ENCODE data around the gene DDX52.

The DDX52 gene

GRCh38 chr17:37570527-37571093, 72.6 kb downstream of the DDX52 start:
- H3K36me3 ChIP-seq (ENCODE audit: insufficient read depth, low read length) = peaks cover 53% of the 10 kb centered on the region
- H3K9ac ChIP-seq (ENCODE audit: low read length) = no peak overlapping the region
- peaks cover 3% of the 10 kb centered on the region for H3K9me3 ChIP-seq (ENCODE audit: low read length)
- H3K4me1 ChIP-seq (ENCODE audit: insufficient read depth, low read length) = no peaks in the 10 kb centered on the region
- H3K27me3 ChIP-seq (ENCODE audit: control insufficient read depth in 1 of 2, insufficient read depth in 2 of 2, low read length in 2 of 2) = no peaks in the 10 kb centered on the region
- H3K4me3 ChIP-seq (ENCODE audit: low read depth in 1 of 2, low read length in 2 of 2) = no peak overlapping the region
- no peak overlapping the region for H3K27ac ChIP-seq (ENCODE audit: low read depth, low read length)

GRCh38 chr17:37568350-37569053, 74.7 kb downstream of the DDX52 start:
- Histone ChIP-seq H3K4me3 (ENCODE audit: low read depth in 1 of 2, low read length in 2 of 2) (no peak overlapping the region), H3K27me3 (ENCODE audit: control insufficient read depth in 1 of 2, insufficient read depth in 2 of 2, low read length in 2 of 2) (no peaks in the 10 kb centered on the region), H3K9me3 (ENCODE audit: low read length) (no peaks in the 10 kb centered on the region), H3K27ac (ENCODE audit: low read depth, low read length) (no peak overlapping the region), H3K9ac (ENCODE audit: low read length) (no peak overlapping the region), H3K36me3 (ENCODE audit: insufficient read depth, low read length) (peaks cover 35% of the 10 kb centered on the region), H3K4me1 (ENCODE audit: insufficient read depth, low read length) (no peaks in the 10 kb centered on the region)

GRCh38 chr17:37567538-37567937, 75.7 kb downstream of the DDX52 start:
- H3K27me3 ChIP-seq (ENCODE audit: control insufficient read depth in 1 of 2, insufficient read depth in 2 of 2, low read length in 2 of 2) = no peaks in the 10 kb centered on the region
- H3K4me1 ChIP-seq (ENCODE audit: insufficient read depth, low read length) = no peaks in the 10 kb centered on the region
- H3K4me3 ChIP-seq (ENCODE audit: low read depth in 1 of 2, low read length in 2 of 2) = no peak overlapping the region
- H3K9ac ChIP-seq (ENCODE audit: low read length) = no peak overlapping the region
- H3K9me3 ChIP-seq (ENCODE audit: low read length) = no peaks in the 10 kb centered on the region
- peaks cover 31% of the 10 kb centered on the region for H3K36me3 ChIP-seq (ENCODE audit: insufficient read depth, low read length)
- no peak overlapping the region for H3K27ac ChIP-seq (ENCODE audit: low read depth, low read length)

- no peaks in the 10 kb centered on the region for H3K27me3 ChIP-seq (ENCODE audit: control insufficient read depth in 1 of 2, insufficient read depth in 2 of 2, low read length in 2 of 2)
- no peak overlapping the region for H3K9ac ChIP-seq (ENCODE audit: low read length)
- H3K4me3 ChIP-seq (ENCODE audit: low read depth in 1 of 2, low read length in 2 of 2) = no peak overlapping the region
- no peak overlapping the region for H3K27ac ChIP-seq (ENCODE audit: low read depth, low read length)
- H3K9me3 ChIP-seq (ENCODE audit: low read length) = no peaks in the 10 kb centered on the region
- H3K4me1 ChIP-seq (ENCODE audit: insufficient read depth, low read length) = no peaks in the 10 kb centered on the region
- peaks cover 31% of the 10 kb centered on the region for H3K36me3 ChIP-seq (ENCODE audit: insufficient read depth, low read length)
Measured at GRCh38 chr17:37567137-37567536, 76.1 kb downstream of the DDX52 start.

- Histone ChIP-seq H3K4me3 (ENCODE audit: low read depth in 1 of 2, low read length in 2 of 2) (no peak overlapping the region), H3K27me3 (ENCODE audit: control insufficient read depth in 1 of 2, insufficient read depth in 2 of 2, low read length in 2 of 2) (no peaks in the 10 kb centered on the region), H3K9ac (ENCODE audit: low read length) (no peak overlapping the region), H3K27ac (ENCODE audit: low read depth, low read length) (no peak overlapping the region), H3K9me3 (ENCODE audit: low read length) (no peaks in the 10 kb centered on the region), H3K36me3 (ENCODE audit: insufficient read depth, low read length) (peaks cover 33% of the 10 kb centered on the region), H3K4me1 (ENCODE audit: insufficient read depth, low read length) (no peaks in the 10 kb centered on the region)
Measured at GRCh38 chr17:37564252-37564651, 79.0 kb downstream of the DDX52 start.

- Histone ChIP-seq H3K4me1 (ENCODE audit: insufficient read depth, low read length) (no peaks in the 10 kb centered on the region), H3K9ac (ENCODE audit: low read length) (no peak overlapping the region), H3K4me3 (ENCODE audit: low read depth in 1 of 2, low read length in 2 of 2) (no peak overlapping the region)
Measured at GRCh38 chr17:37562016-37562745, 81.1 kb downstream of the DDX52 start.

More at GRCh38 chr17:37562016-37562745, 81.1 kb downstream of the DDX52 start:
- Histone ChIP-seq H3K27me3 (ENCODE audit: control insufficient read depth in 1 of 2, insufficient read depth in 2 of 2, low read length in 2 of 2) (no peaks in the 10 kb centered on the region), H3K36me3 (ENCODE audit: insufficient read depth, low read length) (peaks cover 30% of the 10 kb centered on the region), H3K9me3 (ENCODE audit: low read length) (no peaks in the 10 kb centered on the region), H3K27ac (ENCODE audit: low read depth, low read length) (no peak overlapping the region)

Measured in muscle layer of colon (tissue), 2 donors.